ENCODE results near the gene TMIE. TPM values are rescaled to one million over a fixed set of nuclear protein-coding genes. Genes with fewer than 3 reads are reported as not detected.

The TMIE gene, protein sequence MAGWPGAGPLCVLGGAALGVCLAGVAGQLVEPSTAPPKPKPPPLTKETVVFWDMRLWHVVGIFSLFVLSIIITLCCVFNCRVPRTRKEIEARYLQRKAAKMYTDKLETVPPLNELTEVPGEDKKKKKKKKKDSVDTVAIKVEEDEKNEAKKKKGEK
- 0.22 TPM in 1 of 2 replicates, not detected in the other for total RNA-seq

GRCh38 chr3:46701181-46701939, at the start of gene TMIE:
Gene TMIE, plus strand, starts transcription at chr3:46701392. Its CDS starts 96 bp downstream, at chr3:46701488.

DNA sequence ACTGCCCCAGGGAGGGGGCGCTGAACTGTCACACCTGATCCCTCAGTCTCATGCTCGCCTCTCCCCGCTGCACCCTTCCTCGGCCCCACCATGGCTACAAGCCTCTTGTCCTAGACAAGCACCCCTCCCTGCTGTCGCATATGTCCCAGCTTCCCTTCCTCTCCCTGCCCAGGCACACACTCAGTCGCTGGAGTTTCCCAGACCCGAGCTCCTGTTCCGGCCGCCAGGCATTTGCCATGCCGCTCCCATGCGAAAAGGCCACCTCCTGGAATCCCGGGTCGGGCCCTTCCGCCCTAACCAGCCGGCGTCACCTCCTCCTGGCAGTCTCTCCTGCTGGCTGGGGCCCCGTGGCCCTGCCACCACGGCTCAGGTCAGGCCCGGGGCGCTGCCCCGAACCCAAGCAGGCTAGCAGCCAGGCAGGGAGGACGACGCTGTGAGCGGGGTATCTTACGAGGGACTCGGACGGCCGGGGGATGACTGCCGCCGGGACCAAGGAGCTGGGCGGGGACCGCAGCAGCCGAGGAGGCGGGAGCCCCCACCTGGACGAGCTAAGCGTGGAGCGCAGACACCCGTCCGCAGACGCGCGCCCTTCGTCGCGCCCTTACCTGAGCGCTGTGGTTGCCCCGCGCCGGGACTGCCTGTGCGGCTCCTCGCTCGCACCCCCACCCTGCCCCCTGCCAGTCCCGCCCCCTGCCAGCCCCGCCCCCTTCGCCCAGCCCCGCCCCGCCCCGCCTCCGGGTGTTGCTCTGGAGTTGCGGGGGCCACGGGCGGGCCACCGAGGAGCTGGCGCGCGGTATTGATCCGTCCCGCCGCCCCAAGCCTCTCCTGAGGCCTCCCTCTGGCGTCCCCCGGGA, 7.9 kb upstream of the TMIE start, which contains the start of gene ALS2CL:
ALS2CL (minus strand) TSS at position 642 of the 854 bp plus-strand sequence. CDS start 4,239 bp downstream, outside the sequence.

DNA sequence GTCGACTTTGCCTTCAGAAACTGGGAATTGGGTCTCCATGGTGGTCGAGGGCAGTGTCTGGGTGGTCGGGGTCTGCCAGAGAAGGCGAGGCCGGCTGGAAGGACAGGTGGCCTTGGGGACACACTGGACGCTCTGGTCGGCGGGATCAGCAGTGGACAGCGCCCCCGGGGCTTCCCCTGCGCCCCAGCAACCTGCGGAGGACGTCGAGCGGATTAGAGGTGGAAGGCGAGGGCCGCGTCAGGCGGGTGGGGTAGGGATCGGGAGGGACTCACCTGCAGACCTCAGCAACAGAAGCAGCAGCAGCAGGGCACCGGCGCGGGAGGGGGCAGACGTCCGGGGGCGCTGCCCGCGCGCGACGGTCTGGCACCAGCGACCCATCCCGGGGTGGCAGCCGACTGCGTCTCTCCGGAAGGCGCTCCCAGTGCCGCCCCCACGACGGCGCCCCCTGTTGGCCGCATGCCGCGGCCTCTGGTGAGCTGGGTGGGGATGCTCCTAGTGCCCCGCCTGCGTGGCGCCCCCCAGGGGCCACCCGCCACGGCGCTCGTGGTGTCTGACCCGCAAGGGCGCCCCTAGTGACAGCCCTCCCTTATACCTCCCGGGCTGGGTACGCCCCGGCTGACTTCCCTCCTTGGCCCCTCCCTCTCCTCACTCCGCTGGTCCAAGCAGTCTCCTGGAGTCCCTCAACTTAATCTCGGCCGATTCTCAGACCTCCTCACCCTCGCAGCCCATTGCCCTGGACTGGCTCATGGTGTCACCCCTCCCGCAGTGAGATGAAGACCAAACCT, 16.4 kb downstream of the TMIE start, which contains the start of gene PRSS50:
PRSS50 (minus strand) TSS at position 423 of the 785 bp plus-strand sequence; CDS start at position 378, 45 bp downstream.

Small RNA genes within 50 kb of the gene (small RNA-seq; reads per million reads assigned to genes)
- not detected for gene PRSS45

Other genes with a start within 250 kb of the TMIE start
- gene LTF, start 236.5 kb upstream of the TMIE start, total RNA-seq = not detected in 2 replicates
- not detected in 2 replicates for gene RTP3, start 203.4 kb upstream of the TMIE start, total RNA-seq
- gene LRRC2, start 135.1 kb upstream of the TMIE start, total RNA-seq = 0.11 TPM in 1 of 2 replicates, not detected in the other
- not detected in 2 replicates for gene FAM240A, start 88.9 kb upstream of the TMIE start, total RNA-seq
- 23.6 and 37.2 TPM in 2 replicates for gene ALS2CL, start 7.7 kb upstream of the TMIE start, total RNA-seq
- gene PRSS50, start 16.5 kb downstream of the TMIE start, total RNA-seq = 0.54 and 4.3 TPM in 2 replicates
- 0.65 and 6.3 TPM in 2 replicates for gene MYL3, start 162.1 kb downstream of the TMIE start, total RNA-seq
- 8.0 and 12.6 TPM in 2 replicates for gene PTH1R, start 176.3 kb downstream of the TMIE start, total RNA-seq